K562 treated with DMSO at 1 percent for 48 hours (cell line): Measurements from ENCODE around the gene PLAAT2. TPM values are rescaled to one million over a fixed set of nuclear protein-coding genes. Genes with fewer than 3 reads are reported as not detected.

Source experiments
- total RNA-seq: library from RNA; unstranded; fragments of 300-600 nt; gene quantifications from 2 replicates; pipeline ENCODE4 v1.2.3, GENCODE V29; 2022; ENCODE audit warnings: low replicate concordance; ENCODE audit errors: extremely low read depth

Gene PLAAT2
- not detected in 2 replicates for total RNA-seq

DNA sequence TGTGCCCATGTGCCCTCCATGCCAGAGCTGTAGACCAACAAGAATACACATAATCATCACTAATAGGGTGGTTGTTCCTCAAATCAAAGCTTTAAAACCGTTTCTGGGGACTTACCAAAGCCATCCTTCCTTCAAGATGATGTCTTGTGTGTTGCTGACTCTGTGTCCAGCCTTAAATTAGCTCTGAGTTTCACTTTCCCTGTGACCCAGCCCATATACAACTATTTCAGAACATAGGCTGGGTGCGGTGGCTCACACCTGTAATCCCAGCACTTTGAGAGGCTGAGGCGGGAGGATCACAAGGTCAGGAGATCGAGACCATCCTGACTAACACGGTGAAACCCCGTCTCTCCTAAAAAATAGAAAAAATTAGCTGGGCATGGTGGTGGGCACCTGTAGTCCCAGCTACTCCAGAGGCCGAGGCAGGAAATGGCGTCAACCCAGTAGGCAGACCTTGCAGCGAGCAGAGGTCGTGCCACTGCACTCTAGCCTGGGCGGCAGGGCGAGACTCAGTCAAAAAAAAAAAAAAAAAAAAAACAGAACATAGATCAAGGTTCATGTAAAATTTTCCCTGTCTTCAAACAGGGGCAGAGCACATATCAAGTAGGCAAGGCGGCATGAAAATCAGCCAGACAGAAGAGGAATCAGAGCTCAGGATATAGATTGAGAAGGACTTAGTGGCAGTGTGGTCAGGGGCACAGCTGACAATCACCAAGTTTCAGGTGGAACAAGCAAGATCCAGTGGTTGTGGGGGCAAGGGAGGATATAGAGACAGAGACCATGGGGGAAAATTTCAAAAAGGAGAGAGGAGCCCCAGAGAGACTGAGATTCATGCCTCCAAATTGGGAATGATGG, at the start of gene PLAAT2:
TSS of gene PLAAT2 (minus strand) at position 179 of the 855 bp plus-strand sequence. CDS start at position 124, 55 bp downstream.

DNA sequence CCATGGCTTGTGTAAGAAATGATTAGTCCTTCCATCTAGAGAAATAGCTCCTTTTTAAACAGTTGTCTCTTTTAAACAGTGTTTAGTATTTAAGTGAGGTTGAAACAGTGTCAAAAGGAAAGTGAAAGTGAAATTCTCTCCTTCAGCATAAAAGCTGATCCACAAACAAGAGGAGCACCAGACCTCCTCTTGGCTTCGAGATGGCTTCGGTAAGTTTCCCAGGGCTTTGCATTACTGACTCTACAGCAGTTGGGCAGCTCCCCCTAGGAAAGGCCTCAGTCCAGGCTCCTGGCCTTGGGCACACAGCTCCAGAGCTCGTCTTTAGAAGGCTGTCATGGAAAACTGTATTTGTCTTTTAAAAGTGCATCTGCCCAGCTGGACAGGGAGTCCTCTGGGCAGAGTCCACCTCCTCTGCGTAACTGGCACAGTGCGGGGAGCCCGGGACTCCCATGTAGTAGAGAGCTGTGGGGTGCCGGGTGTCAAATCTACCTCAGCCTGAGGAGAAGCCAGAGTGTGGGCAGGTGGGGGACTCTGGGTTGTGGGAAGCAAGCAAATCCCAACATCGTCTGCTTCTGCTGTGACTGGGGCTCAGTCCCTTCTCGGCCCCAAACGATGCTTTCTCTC, 26.4 kb downstream of the PLAAT2 start, which contains the start of gene PLAAT4:
TSS of gene PLAAT4 (plus strand) at position 140 of the 624 bp plus-strand sequence. CDS start at position 201, 61 bp downstream.

DNA sequence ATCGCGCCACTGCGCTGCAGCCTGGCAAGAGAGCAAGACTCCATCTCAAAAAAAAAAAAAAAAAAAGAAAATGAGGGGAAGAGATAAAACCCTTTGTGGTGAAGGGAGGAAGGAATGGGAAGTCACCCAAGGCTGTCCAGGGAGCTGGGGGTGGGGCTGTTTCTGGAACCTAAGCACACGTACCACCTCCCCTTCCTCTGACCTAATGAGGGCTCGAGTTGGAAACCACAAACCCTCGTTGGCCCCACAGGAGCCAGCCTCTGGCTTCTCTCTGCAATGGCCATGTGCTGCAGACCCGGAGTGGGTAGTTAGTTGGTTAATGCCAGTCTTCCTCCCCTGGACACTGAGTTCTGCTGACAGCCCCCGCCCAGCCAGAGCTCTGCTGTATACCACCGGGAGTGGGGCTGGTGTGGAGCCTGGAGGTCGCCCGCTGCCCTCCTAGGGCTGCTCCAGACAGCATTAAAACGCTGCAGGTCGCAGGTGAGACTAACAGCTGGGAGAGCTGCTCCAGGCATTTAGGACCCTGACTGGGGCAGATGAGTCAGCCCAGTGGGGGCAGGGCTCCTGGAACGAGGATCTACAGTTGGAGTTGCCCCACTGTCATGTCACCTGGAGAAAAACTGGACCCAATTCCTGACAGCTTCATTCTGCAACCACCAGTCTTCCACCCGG, 57.2 kb downstream of the PLAAT2 start, which contains the start of gene LGALS12:
TSS of gene LGALS12 (plus strand) at position 228 of the 672 bp plus-strand sequence. CDS start at position 603, 375 bp downstream.

Other genes starting within 250 kb of the PLAAT2 start
- not detected in 2 replicates for gene SLC22A9, start 193.6 kb downstream of the PLAAT2 start, total RNA-seq
- gene PLAAT5, start 72.2 kb downstream of the PLAAT2 start, total RNA-seq = not detected in 2 replicates
- gene LGALS12, start 57.3 kb downstream of the PLAAT2 start, total RNA-seq = not detected in 2 replicates
- gene PLAAT4, start 26.6 kb downstream of the PLAAT2 start, total RNA-seq = not detected in 2 replicates
- not detected in 2 replicates for gene PLAAT3, start 51.1 kb upstream of the PLAAT2 start, total RNA-seq
- gene ATL3, start 108.0 kb upstream of the PLAAT2 start, total RNA-seq = not detected in 2 replicates
- not detected in 2 replicates for gene RTN3, start 118.1 kb upstream of the PLAAT2 start, total RNA-seq
- gene ZFTA, start 205.4 kb upstream of the PLAAT2 start, total RNA-seq = not detected in 2 replicates